GM23338 (cell line): ENCODE measurements around the gene AKR7A3. TPM values are rescaled to one million over a fixed set of nuclear protein-coding genes. Genes with fewer than 3 reads are reported as not detected.

Source experiments
- ATAC-seq: fragments of 200-7000 bp; cut with Tn5 transposase; 3 replicates; pipeline ENCODE4 v1.9.1; 2020
- DNase-seq: peaks from one replicate; pipeline ENCODE4 v3.0.0-alpha.2; 2015; ENCODE audit warnings: low spot score
- H2AFZ ChIP-seq: fragments of 200-600 bp; sonication (generic); 2 replicates; pipeline ENCODE4 v1.8.0; 2016; ENCODE audit warnings: antibody characterized with exemption, mild to moderate bottlenecking, moderate library complexity
- H3F3A ChIP-seq: fragments of 200-600 bp; sonication (generic); replicated peaks from 2 replicates; pipeline ENCODE4 v1.8.0; 2017; ENCODE audit warnings: antibody characterized with exemption, mixed run types, low read depth
- H3K27ac ChIP-seq: fragments of 200-600 bp; sonication (generic); 2 replicates; pipeline ENCODE4 v1.6.1; 2016; ENCODE audit warnings: low read depth
- H3K27me3 ChIP-seq: fragments of 200-600 bp; sonication (generic); 2 replicates; pipeline ENCODE4 v1.8.0; 2016; ENCODE audit warnings: mild to moderate bottlenecking, mixed run types, moderate library complexity; ENCODE audit not compliant: insufficient read depth
- H3K36me3 ChIP-seq: fragments of 200-600 bp; sonication (generic); 2 replicates; pipeline ENCODE4 v1.8.0; 2016; ENCODE audit warnings: mild to moderate bottlenecking; ENCODE audit not compliant: insufficient read depth
- H3K4me1 ChIP-seq: fragments of 200-600 bp; sonication (generic); 2 replicates; pipeline ENCODE4 v1.8.0; 2016; ENCODE audit warnings: mild to moderate bottlenecking, moderate library complexity; ENCODE audit not compliant: insufficient read depth
- H3K4me2 ChIP-seq: fragments of 200-600 bp; sonication (generic); 2 replicates; pipeline ENCODE4 v1.7.1; 2017; ENCODE audit warnings: mixed run types
- H3K4me3 ChIP-seq: fragments of 200-600 bp; sonication (generic); 2 replicates; pipeline ENCODE4 v1.6.1; 2016; ENCODE audit warnings: mixed run types
- H3K79me2 ChIP-seq: fragments of 200-600 bp; sonication (generic); replicated peaks from 2 replicates; pipeline ENCODE4 v1.8.0; 2017; ENCODE audit warnings: mild to moderate bottlenecking; ENCODE audit not compliant: insufficient read depth
- H3K9me2 ChIP-seq: fragments of 200-600 bp; sonication (generic); 2 replicates; pipeline ENCODE4 v1.8.0; 2017; ENCODE audit not compliant: insufficient read depth
- H4K20me1 ChIP-seq: fragments of 200-600 bp; sonication (generic); replicated peaks from 2 replicates; pipeline ENCODE4 v1.8.0; 2017; ENCODE audit warnings: mild to moderate bottlenecking; ENCODE audit not compliant: insufficient read depth
- H3K27ac Mint-ChIP-seq: 2 replicates; pipeline ENCODE4 v1.8.0; 2020; ENCODE audit warnings: inconsistent platforms, mild to moderate bottlenecking, moderate library complexity, mixed read lengths
- H3K27me3 Mint-ChIP-seq: 3 replicates; pipeline ENCODE4 v1.8.0; 2022; ENCODE audit warnings: low read depth, mild to moderate bottlenecking, moderate library complexity, mixed read lengths, inconsistent platforms; ENCODE audit not compliant: insufficient read depth, poor library complexity
- H3K36me3 Mint-ChIP-seq: 3 replicates; pipeline ENCODE4 v1.8.0; 2021; ENCODE audit warnings: low read depth, mild to moderate bottlenecking, inconsistent platforms, moderate library complexity, mixed read lengths
- H3K4me1 Mint-ChIP-seq: 3 replicates; pipeline ENCODE4 v1.8.0; 2020; ENCODE audit warnings: mild to moderate bottlenecking, inconsistent platforms, mixed read lengths
- H3K4me3 Mint-ChIP-seq: 3 replicates; pipeline ENCODE4 v1.8.0; 2021; ENCODE audit warnings: moderate library complexity, mild to moderate bottlenecking, inconsistent platforms, mixed read lengths
- H3K9me3 Mint-ChIP-seq: 3 replicates; pipeline ENCODE4 v1.8.0; 2020; ENCODE audit warnings: moderate library complexity, mild to moderate bottlenecking, inconsistent platforms, mixed read lengths
- CREB1 ChIP-seq: fragments of 250-450 bp; sonication (Bioruptor Pico); IDR thresholded peaks from 2 replicates; pipeline ENCODE4 v1.5.0; 2020; ENCODE audit warnings: low read depth, mild to moderate bottlenecking, moderate library complexity
- EZH2 ChIP-seq: fragments of 200-600 bp; sonication (generic); IDR thresholded peaks from one replicate; pipeline ENCODE4 v1.8.0; 2017; ENCODE audit warnings: antibody characterized with exemption, mild to moderate bottlenecking, low read depth; ENCODE audit not compliant: unreplicated experiment
- EZH2phosphoT487 ChIP-seq: fragments of 200-600 bp; sonication (generic); IDR thresholded peaks from one replicate; pipeline ENCODE4 v1.8.1; 2018; ENCODE audit warnings: antibody characterized with exemption; ENCODE audit not compliant: unreplicated experiment
- NANOG ChIP-seq: IDR thresholded peaks from 2 replicates; pipeline ENCODE4 v1.6.1; 2016; ENCODE audit warnings: antibody characterized with exemption, borderline replicate concordance
- POLR2AphosphoS5 ChIP-seq: IDR thresholded peaks from 2 replicates; pipeline ENCODE4 v1.6.1; 2016; ENCODE audit warnings: antibody characterized with exemption, low read depth
- STAT1 ChIP-seq: IDR thresholded peaks from one replicate; pipeline ENCODE4 v1.6.1; 2016; ENCODE audit warnings: antibody characterized with exemption; ENCODE audit not compliant: unreplicated experiment
- ZNF114 ChIP-seq: fragments of 250-450 bp; sonication (Bioruptor Pico); IDR thresholded peaks from 2 replicates; pipeline ENCODE4 v1.5.0; 2020; ENCODE audit warnings: mild to moderate bottlenecking, moderate library complexity
- ZNF331 ChIP-seq: fragments of 250-450 bp; sonication (Bioruptor Pico); IDR thresholded peaks from 2 replicates; pipeline ENCODE4 v1.5.0; 2020; ENCODE audit warnings: low read depth, mild to moderate bottlenecking, moderate library complexity
- polyA plus RNA-seq: library from polyadenylated mRNA; unstranded; fragments of >200 nt; fragmentation: Nextera tagmentation; extraction: Ambion mirVana; gene quantifications from 2 replicates; pipeline ENCODE4 v1.2.1, GENCODE V29; 2016
- total RNA-seq: library from RNA; depleted of rRNA; stranded (reverse); fragments of >200 nt; shearing (Covaris generic); gene quantifications from 2 replicates; pipeline ENCODE4 v1.2.3, GENCODE V29; 2014
- TF ChIP-seq, protein P1 (sequence below): IDR thresholded peaks from one replicate; pipeline ENCODE4 v1.6.1; 2018; ENCODE audit warnings: antibody characterized with exemption; ENCODE audit not compliant: unreplicated experiment
- TF ChIP-seq, protein P2 (sequence below), 2 experiments: fragments of 200-600 bp in 1 of 2; sonication (generic) in 1 of 2; conservative IDR thresholded peaks; 2 replicates each; pipeline versions ENCODE4 v1.5.1 to v1.6.1; 2016 to 2017; ENCODE audit warnings: antibody characterized with exemption in 2 of 2, low read depth in 2 of 2, mild to moderate bottlenecking in 2 of 2, moderate library complexity in 1 of 2
- TF ChIP-seq, protein P3 (sequence below): IDR thresholded peaks from 2 replicates; pipeline ENCODE4 v1.6.1; 2016; ENCODE audit warnings: antibody characterized with exemption

Gene AKR7A3
- total and polyA plus RNA-seq, 2 experiments from 2014 or later, result 0.14 to 0.86 TPM

DNA sequence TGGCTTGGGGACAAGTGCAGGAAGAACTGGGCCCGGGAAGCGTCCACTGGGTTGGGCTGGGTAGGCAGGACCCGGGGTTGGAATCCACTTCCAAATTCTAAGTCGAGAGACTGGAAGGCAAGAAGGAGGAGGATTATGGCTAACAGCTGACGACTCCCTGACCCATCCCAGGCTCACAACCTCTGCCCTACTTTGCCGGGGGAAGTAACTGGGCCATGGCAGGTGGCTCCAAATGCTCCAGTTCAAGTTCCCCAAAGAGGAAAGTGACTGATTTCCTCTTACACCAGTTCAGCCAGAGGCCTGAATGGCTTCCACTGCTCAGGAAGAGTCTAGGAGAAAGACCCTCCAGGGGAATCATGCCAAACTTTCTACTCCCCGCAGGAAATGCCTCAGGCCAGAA, 48.7 kb downstream of the AKR7A3 start (continued):
- TF ChIP-seq, protein P1, sequence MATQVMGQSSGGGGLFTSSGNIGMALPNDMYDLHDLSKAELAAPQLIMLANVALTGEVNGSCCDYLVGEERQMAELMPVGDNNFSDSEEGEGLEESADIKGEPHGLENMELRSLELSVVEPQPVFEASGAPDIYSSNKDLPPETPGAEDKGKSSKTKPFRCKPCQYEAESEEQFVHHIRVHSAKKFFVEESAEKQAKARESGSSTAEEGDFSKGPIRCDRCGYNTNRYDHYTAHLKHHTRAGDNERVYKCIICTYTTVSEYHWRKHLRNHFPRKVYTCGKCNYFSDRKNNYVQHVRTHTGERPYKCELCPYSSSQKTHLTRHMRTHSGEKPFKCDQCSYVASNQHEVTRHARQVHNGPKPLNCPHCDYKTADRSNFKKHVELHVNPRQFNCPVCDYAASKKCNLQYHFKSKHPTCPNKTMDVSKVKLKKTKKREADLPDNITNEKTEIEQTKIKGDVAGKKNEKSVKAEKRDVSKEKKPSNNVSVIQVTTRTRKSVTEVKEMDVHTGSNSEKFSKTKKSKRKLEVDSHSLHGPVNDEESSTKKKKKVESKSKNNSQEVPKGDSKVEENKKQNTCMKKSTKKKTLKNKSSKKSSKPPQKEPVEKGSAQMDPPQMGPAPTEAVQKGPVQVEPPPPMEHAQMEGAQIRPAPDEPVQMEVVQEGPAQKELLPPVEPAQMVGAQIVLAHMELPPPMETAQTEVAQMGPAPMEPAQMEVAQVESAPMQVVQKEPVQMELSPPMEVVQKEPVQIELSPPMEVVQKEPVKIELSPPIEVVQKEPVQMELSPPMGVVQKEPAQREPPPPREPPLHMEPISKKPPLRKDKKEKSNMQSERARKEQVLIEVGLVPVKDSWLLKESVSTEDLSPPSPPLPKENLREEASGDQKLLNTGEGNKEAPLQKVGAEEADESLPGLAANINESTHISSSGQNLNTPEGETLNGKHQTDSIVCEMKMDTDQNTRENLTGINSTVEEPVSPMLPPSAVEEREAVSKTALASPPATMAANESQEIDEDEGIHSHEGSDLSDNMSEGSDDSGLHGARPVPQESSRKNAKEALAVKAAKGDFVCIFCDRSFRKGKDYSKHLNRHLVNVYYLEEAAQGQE, result no peak
- TF ChIP-seq, protein P2, sequence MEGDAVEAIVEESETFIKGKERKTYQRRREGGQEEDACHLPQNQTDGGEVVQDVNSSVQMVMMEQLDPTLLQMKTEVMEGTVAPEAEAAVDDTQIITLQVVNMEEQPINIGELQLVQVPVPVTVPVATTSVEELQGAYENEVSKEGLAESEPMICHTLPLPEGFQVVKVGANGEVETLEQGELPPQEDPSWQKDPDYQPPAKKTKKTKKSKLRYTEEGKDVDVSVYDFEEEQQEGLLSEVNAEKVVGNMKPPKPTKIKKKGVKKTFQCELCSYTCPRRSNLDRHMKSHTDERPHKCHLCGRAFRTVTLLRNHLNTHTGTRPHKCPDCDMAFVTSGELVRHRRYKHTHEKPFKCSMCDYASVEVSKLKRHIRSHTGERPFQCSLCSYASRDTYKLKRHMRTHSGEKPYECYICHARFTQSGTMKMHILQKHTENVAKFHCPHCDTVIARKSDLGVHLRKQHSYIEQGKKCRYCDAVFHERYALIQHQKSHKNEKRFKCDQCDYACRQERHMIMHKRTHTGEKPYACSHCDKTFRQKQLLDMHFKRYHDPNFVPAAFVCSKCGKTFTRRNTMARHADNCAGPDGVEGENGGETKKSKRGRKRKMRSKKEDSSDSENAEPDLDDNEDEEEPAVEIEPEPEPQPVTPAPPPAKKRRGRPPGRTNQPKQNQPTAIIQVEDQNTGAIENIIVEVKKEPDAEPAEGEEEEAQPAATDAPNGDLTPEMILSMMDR (conservative IDR thresholded peaks at IDR 0.05; ENCODE audit: low read depth in 2 of 2), result no peak
- TF ChIP-seq NANOG (no peak), STAT1 (no peak), POLR2AphosphoS5 (no peak), EZH2 (no peak), EZH2phosphoT487 (no peak), CREB1 (CRISPR knock-in tag) (no peak)

DNA sequence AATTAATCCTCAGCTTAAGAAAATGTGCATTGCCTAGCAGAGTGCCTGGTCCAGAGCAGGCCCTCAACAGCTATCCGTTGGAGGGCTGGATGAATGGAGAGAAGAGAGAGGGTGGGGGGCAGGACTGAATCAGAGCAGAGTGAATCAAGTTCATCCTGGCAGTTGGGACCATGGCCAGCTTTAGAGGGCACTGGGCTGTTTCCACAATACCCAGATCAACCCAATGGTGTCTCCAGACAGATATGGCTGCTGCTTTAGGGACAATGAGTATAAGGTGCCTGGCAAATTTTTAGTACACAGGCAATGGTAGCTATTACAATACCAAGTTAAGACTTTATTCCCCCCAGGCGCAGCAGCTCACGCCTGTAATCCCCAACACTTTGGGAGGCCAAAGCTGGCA, 54.3 kb downstream of the AKR7A3 start:
- DNase-seq, result no peak
- Histone ChIP-seq H3K27me3 (no peaks in the 10 kb centered on the region), H3K4me1 (no peaks in the 10 kb centered on the region), H3K27ac (no peak overlapping the region), H3F3A (no peaks in the 10 kb centered on the region), H3K36me3 (peaks cover 76% of the 10 kb centered on the region), H3K79me2 (no peaks in the 10 kb centered on the region), H3K9me2 (no peaks in the 10 kb centered on the region), H3K4me2 (no peak overlapping the region), H2AFZ (no peak overlapping the region), H3K4me3 (no peak overlapping the region), H4K20me1 (no peaks in the 10 kb centered on the region; the same call in 1 of the 2 replicates)
- H3K27ac Mint-ChIP-seq, result no peak overlapping the region
- peaks cover 2% of the 10 kb centered on the region for H3K27me3 Mint-ChIP-seq
- peaks cover 82% of the 10 kb centered on the region for H3K36me3 Mint-ChIP-seq
- H3K4me3 Mint-ChIP-seq, result no peak overlapping the region
- H3K4me1 Mint-ChIP-seq, result no peaks in the 10 kb centered on the region
- H3K9me3 Mint-ChIP-seq, result no peaks in the 10 kb centered on the region
- ATAC-seq, result no peak
- no peak for TF ChIP-seq ZNF114
- TF ChIP-seq, protein P1, result no peak
- no peak for TF ChIP-seq EZH2
- TF ChIP-seq, protein P3, sequence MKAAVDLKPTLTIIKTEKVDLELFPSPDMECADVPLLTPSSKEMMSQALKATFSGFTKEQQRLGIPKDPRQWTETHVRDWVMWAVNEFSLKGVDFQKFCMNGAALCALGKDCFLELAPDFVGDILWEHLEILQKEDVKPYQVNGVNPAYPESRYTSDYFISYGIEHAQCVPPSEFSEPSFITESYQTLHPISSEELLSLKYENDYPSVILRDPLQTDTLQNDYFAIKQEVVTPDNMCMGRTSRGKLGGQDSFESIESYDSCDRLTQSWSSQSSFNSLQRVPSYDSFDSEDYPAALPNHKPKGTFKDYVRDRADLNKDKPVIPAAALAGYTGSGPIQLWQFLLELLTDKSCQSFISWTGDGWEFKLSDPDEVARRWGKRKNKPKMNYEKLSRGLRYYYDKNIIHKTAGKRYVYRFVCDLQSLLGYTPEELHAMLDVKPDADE, result no peak
- TF ChIP-seq NANOG, result no peak
- no peak for TF ChIP-seq STAT1
- no peak for TF ChIP-seq ZNF331 (CRISPR knock-in tag)
- TF ChIP-seq, protein P2 (conservative IDR thresholded peaks at IDR 0.05; ENCODE audit: low read depth in 2 of 2), result no peak
- TF ChIP-seq EZH2phosphoT487, result no peak
- no peak for TF ChIP-seq CREB1 (CRISPR knock-in tag)
- TF ChIP-seq POLR2AphosphoS5, result no peak
